HEK293 (cell line): ENCODE measurements around the gene ARL15.

ENCODE experiments used
- CTCF ChIA-PET: fragments of 350-600 bp; formaldehyde crosslinking; extraction: SDS; loops from one replicate; lab custom pipeline; 2021; ENCODE audit warnings: antibody characterized with exemption; lab: Yijun Ruan, JAX
- POLR2A ChIA-PET: fragments of 300-600 bp; formaldehyde crosslinking; extraction: SDS; loops from one replicate; lab custom pipeline; 2020; ENCODE audit warnings: antibody characterized with exemption, inconsistent platforms; lab: Yijun Ruan, JAX
- H3K27ac ChIP-seq: fragments of 200-500 bp; sonication (Bioruptor generic); 2 replicates; pipeline ENCODE4 v1.5.1; 2014; ENCODE audit warnings: low read depth, low read length, control low read depth, inconsistent platforms; ENCODE audit errors: extremely low read depth
- H3K36me3 ChIP-seq, 2 experiments: fragments of 200-500 bp in 1 of 2; sonication (Bioruptor generic) in 1 of 2; 1 replicate in 1 of 2; 2 replicates in 1 of 2; pipeline ENCODE4 v1.5.1; 2014 to 2017; ENCODE audit warnings: inconsistent platforms in 2 of 2, low read length in 2 of 2; ENCODE audit not compliant: control insufficient read depth in 2 of 2, insufficient read depth in 1 of 2
- H3K4me1 ChIP-seq: fragments of 200-500 bp; sonication (Bioruptor generic); 2 replicates; pipeline ENCODE4 v1.5.1; 2014; ENCODE audit warnings: mild to moderate bottlenecking, low read length, inconsistent platforms; ENCODE audit not compliant: control insufficient read depth, insufficient read depth
- H3K4me3 ChIP-seq: 2 replicates; pipeline ENCODE4 v1.5.1; 2011; ENCODE audit warnings: low read depth, mild to moderate bottlenecking, control low read depth, low read length, moderate library complexity
- H3K9me3 ChIP-seq: fragments of 200-500 bp; sonication (Bioruptor generic); 2 replicates; pipeline ENCODE4 v1.5.1; 2014; ENCODE audit warnings: low read depth, low read length, inconsistent platforms; ENCODE audit not compliant: control insufficient read depth, insufficient read depth
- GLI4 ChIP-seq: fragments of 450-650 bp; formaldehyde crosslinking; IDR thresholded peaks from 2 replicates; pipeline ENCODE4 v1.5.1; 2016; ENCODE audit warnings: missing biosample characterization, missing genetic modification characterization
- MEIS1 ChIP-seq: sonication (generic); formaldehyde crosslinking; IDR thresholded peaks from 2 replicates; pipeline ENCODE4 v1.8.1; 2022; ENCODE audit warnings: missing genetic modification reagents, mild to moderate bottlenecking, borderline replicate concordance
- SP2 ChIP-seq: fragments of 450-650 bp; formaldehyde crosslinking; IDR thresholded peaks from 2 replicates; pipeline ENCODE4 v1.5.1; 2016; ENCODE audit warnings: missing biosample characterization, missing genetic modification characterization
- ZFHX2 ChIP-seq: fragments of 450-650 bp; formaldehyde crosslinking; conservative IDR thresholded peaks from 2 replicates; pipeline ENCODE4 v1.5.1; 2016; ENCODE audit warnings: missing biosample characterization, missing genetic modification characterization
- ZFP37 ChIP-seq: fragments of 450-650 bp; formaldehyde crosslinking; IDR thresholded peaks from 2 replicates; pipeline ENCODE4 v1.5.1; 2016; ENCODE audit warnings: missing biosample characterization, missing genetic modification characterization
- ZNF140 ChIP-seq: fragments of 450-650 bp; formaldehyde crosslinking; IDR thresholded peaks from 2 replicates; pipeline ENCODE4 v1.5.1; 2016; ENCODE audit warnings: missing biosample characterization, missing genetic modification characterization
- ZNF174 ChIP-seq: fragments of 450-650 bp; formaldehyde crosslinking; IDR thresholded peaks from 2 replicates; pipeline ENCODE4 v1.5.0; 2017; ENCODE audit warnings: missing biosample characterization, mild to moderate bottlenecking, missing genetic modification characterization
- ZNF239 ChIP-seq: fragments of 450-650 bp; formaldehyde crosslinking; IDR thresholded peaks from 2 replicates; pipeline ENCODE4 v1.5.1; 2016; ENCODE audit warnings: missing biosample characterization, missing genetic modification characterization
- ZNF391 ChIP-seq: fragments of 450-650 bp; formaldehyde crosslinking; IDR thresholded peaks from 2 replicates; pipeline ENCODE4 v1.5.1; 2016; ENCODE audit warnings: low read depth, missing biosample characterization, missing genetic modification characterization, borderline replicate concordance
- ZNF560 ChIP-seq: fragments of 450-650 bp; formaldehyde crosslinking; IDR thresholded peaks from 2 replicates; pipeline ENCODE4 v1.5.1; 2017; ENCODE audit warnings: missing biosample characterization, missing genetic modification characterization, borderline replicate concordance
- ZNF76 ChIP-seq: fragments of 450-650 bp; formaldehyde crosslinking; IDR thresholded peaks from 2 replicates; pipeline ENCODE4; 2016; ENCODE audit warnings: low read depth, missing biosample characterization, missing genetic modification characterization, borderline replicate concordance
- TF ChIP-seq, protein P1 (sequence below): fragments of 450-650 bp; formaldehyde crosslinking; IDR thresholded peaks from 2 replicates; pipeline ENCODE4 v1.5.1; 2017; ENCODE audit warnings: missing biosample characterization, missing genetic modification characterization
- TF ChIP-seq, protein P2 (sequence below): fragments of 450-650 bp; formaldehyde crosslinking; IDR thresholded peaks from 2 replicates; pipeline ENCODE4 v1.5.1; 2016; ENCODE audit warnings: missing biosample characterization, missing genetic modification characterization, low read depth
- TF ChIP-seq, protein P3 (sequence below): fragments of 450-650 bp; formaldehyde crosslinking; IDR thresholded peaks from 2 replicates; pipeline ENCODE4 v1.5.1; 2016; ENCODE audit warnings: missing biosample characterization, missing genetic modification characterization
- TF ChIP-seq, protein P4 (sequence below): fragments of 450-650 bp; formaldehyde crosslinking; IDR thresholded peaks from 2 replicates; pipeline ENCODE4 v1.5.1; 2016; ENCODE audit warnings: missing biosample characterization, missing genetic modification characterization
- TF ChIP-seq, protein P5 (sequence below): fragments of 450-650 bp; formaldehyde crosslinking; IDR thresholded peaks from 2 replicates; pipeline ENCODE4 v1.5.1; 2016; ENCODE audit warnings: missing biosample characterization, missing genetic modification characterization, borderline replicate concordance

ARL15 gene

DNA sequence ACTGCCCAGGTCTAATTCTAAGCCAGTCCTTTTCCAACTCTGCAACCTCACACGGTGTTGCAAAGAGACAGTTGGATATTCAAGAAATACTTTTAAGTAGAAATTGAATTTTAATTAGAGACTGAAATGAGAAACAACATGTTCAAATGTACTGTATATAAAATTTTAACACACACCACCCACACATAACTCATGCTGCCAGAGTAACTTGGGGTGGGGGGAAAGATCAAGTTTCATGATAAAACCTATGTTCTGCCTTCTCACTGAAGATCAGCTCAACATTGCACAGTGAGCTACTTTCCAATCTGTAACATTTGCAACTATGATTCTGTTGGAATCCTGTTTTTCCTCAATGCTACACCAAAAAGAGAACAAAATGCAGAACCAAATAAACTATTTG, 17.5 kb downstream of the ARL15 start:
- H3K4me1 ChIP-seq = peaks cover 11% of the 10 kb centered on the region
- no peaks in the 10 kb centered on the region for H3K36me3 ChIP-seq
- no peak overlapping the region for H3K4me3 ChIP-seq
- H3K27ac ChIP-seq = no peak overlapping the region
- H3K9me3 ChIP-seq = no peaks in the 10 kb centered on the region
- ChIA-PET POLR2A (interaction anchor here (3.3 kb wide), 1 partner anchor 17 kb away, joined by 13 read pairs; the partner anchor contains the start of gene ARL15), CTCF (interaction anchor here (0.7 kb wide), 1 partner anchor 21 kb away, joined by 3 read pairs; no protein-coding TSS in a partner anchor)
- no peak for TF ChIP-seq ZNF76 (tag by site-specific recombination)
- TF ChIP-seq ZFHX2 = peak; percentile 35; the same call in 1 of the 2 replicates
- TF ChIP-seq, protein P1, sequence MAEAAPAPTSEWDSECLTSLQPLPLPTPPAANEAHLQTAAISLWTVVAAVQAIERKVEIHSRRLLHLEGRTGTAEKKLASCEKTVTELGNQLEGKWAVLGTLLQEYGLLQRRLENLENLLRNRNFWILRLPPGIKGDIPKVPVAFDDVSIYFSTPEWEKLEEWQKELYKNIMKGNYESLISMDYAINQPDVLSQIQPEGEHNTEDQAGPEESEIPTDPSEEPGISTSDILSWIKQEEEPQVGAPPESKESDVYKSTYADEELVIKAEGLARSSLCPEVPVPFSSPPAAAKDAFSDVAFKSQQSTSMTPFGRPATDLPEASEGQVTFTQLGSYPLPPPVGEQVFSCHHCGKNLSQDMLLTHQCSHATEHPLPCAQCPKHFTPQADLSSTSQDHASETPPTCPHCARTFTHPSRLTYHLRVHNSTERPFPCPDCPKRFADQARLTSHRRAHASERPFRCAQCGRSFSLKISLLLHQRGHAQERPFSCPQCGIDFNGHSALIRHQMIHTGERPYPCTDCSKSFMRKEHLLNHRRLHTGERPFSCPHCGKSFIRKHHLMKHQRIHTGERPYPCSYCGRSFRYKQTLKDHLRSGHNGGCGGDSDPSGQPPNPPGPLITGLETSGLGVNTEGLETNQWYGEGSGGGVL (tag by site-specific recombination) = 0 out of 2 replicates have a peak, but pooled peaks have one; percentile 14

DNA sequence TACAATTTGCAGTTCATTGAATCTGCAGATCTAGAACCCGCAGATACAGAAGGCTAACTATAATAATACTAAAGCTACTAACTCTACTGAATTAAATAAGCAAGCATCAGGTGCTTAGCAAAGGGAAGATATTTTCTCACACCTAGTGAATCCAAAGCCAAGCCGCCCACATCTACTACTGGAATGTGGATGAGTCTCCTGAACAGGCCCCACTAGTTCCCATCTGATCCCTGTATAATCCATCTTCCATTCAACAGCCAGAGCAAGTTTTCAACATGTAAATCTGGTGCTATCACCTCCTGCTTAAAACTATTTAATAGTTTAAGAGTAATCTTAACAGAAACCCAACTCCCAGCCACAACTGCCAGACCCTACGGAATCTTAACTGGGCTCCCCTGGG, 18.9 kb downstream of the ARL15 start:
- Histone ChIP-seq H3K27ac (no peak overlapping the region), H3K4me1 (peaks cover 11% of the 10 kb centered on the region), H3K9me3 (no peaks in the 10 kb centered on the region), H3K36me3 (no peaks in the 10 kb centered on the region), H3K4me3 (no peak overlapping the region)
- ChIA-PET CTCF (no interaction called here), POLR2A (no interaction called here)
- TF ChIP-seq GLI4 (tag by site-specific recombination) = no peak
- TF ChIP-seq, protein P2, sequence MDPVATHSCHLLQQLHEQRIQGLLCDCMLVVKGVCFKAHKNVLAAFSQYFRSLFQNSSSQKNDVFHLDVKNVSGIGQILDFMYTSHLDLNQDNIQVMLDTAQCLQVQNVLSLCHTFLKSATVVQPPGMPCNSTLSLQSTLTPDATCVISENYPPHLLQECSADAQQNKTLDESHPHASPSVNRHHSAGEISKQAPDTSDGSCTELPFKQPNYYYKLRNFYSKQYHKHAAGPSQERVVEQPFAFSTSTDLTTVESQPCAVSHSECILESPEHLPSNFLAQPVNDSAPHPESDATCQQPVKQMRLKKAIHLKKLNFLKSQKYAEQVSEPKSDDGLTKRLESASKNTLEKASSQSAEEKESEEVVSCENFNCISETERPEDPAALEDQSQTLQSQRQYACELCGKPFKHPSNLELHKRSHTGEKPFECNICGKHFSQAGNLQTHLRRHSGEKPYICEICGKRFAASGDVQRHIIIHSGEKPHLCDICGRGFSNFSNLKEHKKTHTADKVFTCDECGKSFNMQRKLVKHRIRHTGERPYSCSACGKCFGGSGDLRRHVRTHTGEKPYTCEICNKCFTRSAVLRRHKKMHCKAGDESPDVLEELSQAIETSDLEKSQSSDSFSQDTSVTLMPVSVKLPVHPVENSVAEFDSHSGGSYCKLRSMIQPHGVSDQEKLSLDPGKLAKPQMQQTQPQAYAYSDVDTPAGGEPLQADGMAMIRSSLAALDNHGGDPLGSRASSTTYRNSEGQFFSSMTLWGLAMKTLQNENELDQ (tag by site-specific recombination) = no peak
- TF ChIP-seq, protein P3, sequence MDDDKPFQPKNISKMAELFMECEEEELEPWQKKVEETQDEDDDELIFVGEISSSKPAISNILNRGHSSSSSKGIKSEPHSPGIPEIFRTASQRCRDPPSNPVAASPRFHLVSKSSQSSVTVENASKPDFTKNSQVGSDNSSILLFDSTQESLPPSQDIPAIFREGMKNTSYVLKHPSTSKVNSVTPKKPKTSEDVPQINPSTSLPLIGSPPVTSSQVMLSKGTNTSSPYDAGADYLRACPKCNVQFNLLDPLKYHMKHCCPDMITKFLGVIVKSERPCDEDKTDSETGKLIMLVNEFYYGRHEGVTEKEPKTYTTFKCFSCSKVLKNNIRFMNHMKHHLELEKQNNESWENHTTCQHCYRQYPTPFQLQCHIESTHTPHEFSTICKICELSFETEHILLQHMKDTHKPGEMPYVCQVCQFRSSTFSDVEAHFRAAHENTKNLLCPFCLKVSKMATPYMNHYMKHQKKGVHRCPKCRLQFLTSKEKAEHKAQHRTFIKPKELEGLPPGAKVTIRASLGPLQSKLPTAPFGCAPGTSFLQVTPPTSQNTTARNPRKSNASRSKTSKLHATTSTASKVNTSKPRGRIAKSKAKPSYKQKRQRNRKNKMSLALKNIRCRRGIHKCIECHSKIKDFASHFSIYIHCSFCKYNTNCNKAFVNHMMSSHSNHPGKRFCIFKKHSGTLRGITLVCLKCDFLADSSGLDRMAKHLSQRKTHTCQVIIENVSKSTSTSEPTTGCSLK (tag by site-specific recombination) = no peak
- no peak for TF ChIP-seq MEIS1 (CRISPR knock-in tag)
- no peak for TF ChIP-seq ZNF560 (tag by site-specific recombination)
- TF ChIP-seq ZNF140 (tag by site-specific recombination) = no peak
- TF ChIP-seq ZNF391 (tag by site-specific recombination) = no peak
- TF ChIP-seq SP2 (tag by site-specific recombination) = no peak
- TF ChIP-seq, protein P4, sequence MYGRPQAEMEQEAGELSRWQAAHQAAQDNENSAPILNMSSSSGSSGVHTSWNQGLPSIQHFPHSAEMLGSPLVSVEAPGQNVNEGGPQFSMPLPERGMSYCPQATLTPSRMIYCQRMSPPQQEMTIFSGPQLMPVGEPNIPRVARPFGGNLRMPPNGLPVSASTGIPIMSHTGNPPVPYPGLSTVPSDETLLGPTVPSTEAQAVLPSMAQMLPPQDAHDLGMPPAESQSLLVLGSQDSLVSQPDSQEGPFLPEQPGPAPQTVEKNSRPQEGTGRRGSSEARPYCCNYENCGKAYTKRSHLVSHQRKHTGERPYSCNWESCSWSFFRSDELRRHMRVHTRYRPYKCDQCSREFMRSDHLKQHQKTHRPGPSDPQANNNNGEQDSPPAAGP (tag by site-specific recombination) = no peak
- TF ChIP-seq ZNF174 (tag by site-specific recombination) = no peak
- no peak for TF ChIP-seq ZFP37
- TF ChIP-seq, protein P5, sequence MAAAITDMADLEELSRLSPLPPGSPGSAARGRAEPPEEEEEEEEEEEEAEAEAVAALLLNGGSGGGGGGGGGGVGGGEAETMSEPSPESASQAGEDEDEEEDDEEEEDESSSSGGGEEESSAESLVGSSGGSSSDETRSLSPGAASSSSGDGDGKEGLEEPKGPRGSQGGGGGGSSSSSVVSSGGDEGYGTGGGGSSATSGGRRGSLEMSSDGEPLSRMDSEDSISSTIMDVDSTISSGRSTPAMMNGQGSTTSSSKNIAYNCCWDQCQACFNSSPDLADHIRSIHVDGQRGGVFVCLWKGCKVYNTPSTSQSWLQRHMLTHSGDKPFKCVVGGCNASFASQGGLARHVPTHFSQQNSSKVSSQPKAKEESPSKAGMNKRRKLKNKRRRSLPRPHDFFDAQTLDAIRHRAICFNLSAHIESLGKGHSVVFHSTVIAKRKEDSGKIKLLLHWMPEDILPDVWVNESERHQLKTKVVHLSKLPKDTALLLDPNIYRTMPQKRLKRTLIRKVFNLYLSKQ (tag by site-specific recombination) = no peak
- TF ChIP-seq ZNF239 (tag by site-specific recombination) = no peak
